Activated gamma-delta T cell treated with anti-CD3 and anti-CD28 coated beads, Interleukin-2, amount 50 U/mL, for 16 hours (primary cell): ENCODE results near the gene PPFIBP2.
"Not testable (repeated sequence)": the region's sequence is repeated elsewhere in the genome, so short reads cannot be mapped to it uniquely, and the experiment has no call there.

Experiments
- DNase-seq: peaks from one replicate; pipeline ENCODE4 v3.0.0-alpha.2; 2020; ENCODE audit warnings: low read depth

The PPFIBP2 gene

GRCh38 chr11:7636350-7636749, 122.6 kb downstream of the PPFIBP2 start:
- no peak for DNase-seq

DNA sequence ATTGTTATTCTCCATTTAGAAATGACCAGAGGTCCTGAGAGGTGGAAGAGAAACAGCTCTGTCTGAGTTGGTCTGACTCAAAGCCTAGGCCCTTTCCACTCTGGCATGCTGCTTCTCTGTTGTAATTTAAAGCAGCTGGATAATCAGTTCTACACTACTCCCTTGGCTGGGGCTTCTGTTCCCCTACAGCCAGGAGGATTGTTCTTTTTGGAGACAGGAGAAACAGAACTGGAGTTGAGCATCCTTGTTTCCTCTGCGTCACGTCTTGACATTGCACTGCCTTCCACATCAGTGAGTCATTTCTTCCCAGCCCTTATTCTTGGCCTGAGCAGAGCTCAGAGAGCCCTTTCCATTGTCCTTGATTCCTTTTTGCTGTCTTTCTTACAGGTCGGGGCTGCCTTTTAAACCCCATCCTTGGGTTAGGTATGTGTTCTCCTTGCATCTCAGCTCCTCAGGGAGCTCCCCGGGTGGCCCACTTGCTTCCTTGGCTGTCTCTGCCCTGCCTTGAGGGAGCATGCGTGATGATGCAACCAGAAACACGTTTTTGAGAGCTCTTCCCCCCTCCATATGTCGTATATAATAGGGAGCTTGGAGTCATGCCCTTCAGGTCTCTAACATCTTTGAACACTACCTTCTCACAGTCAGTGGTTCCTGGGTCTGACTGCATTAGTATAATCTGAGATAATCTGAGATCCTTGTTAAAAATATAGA, 123.8 kb downstream of the PPFIBP2 start:
- no peak for DNase-seq

DNA sequence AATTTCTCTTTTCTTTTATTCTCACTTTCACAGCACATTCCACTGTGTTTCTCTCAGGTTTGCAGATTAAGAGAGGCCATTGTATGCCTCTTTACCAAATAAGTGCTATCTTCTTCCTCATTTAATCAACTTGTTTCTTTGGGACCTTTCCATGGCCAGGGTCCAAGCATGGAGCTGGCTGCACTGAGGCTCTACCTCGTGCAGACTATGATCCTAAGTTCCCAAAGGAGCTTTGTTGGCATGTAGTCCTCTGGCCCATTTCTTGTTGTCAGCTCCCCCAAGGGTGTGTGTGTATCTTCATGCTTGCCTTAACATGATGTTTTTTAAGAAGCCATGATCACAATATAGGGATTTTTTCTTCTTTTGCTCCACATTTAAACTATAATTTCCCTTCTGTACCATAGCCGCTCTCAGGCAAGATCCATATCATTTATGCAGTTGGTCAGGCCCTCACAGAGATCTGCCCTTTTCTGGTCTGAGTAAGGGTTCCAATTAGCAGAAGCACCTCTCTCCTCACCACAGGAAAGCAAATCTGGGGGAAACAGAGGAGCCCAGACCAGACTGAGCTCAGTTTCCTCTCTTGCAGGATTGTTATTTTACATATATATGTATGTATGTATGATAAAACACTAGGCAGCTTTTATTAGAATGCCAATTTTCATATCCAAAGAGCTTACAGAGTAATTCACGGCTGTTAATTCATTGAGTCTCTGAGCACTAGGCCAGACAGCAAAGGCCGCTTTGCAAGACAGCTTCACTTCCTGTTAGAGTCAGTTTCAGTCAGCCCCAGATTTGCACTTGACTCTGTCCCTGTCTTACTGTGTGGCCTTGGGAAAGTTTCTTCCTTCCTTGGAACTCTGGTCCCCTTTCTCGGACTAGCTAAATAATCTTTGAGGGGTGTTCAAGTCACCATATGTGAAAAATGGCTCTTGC, 125.2 kb downstream of the PPFIBP2 start:
- no peak for DNase-seq

DNA sequence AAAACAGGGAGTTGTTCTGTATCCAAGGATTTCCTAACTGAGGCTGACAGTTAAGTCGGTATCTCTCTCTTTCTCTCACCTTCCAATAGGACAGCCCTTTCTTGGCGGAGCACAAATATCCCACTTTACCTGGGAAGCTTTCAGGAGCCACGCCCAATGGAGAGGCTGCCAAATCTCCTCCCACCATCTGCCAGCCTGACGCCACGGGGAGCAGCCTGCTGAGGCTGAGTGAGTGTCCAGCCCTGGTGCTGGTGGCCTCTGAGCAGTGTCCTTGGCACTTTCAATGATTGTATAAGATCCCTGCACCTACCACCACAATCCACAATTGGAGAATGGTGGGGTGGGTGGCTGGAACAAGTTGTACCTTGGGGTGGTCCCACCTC, 125.8 kb downstream of the PPFIBP2 start:
- DNase-seq: no peak

DNA sequence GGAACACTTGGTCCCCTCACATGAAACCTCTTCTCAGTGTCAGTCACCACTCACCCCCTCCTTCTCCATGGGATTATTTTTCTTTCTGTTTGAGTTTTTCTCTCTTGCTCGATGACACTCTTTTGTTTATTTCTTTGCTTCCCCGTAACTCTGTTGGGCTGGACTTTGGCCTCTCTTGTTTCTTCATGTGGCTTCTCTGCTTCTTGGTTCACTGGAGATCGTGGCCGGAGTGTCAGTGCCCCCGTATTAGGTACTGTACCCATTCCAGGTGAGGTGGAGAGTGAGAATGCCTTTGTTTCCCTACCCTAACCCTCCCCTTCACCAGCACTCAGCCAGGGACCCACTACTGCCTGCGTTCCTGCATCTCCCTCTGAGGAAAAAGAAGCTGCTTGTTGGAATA, 127.0 kb downstream of the PPFIBP2 start:
- DNase-seq: no peak

- no peak for DNase-seq
Observed at GRCh38 chr11:7642747-7643146, 128.9 kb downstream of the PPFIBP2 start.

DNA sequence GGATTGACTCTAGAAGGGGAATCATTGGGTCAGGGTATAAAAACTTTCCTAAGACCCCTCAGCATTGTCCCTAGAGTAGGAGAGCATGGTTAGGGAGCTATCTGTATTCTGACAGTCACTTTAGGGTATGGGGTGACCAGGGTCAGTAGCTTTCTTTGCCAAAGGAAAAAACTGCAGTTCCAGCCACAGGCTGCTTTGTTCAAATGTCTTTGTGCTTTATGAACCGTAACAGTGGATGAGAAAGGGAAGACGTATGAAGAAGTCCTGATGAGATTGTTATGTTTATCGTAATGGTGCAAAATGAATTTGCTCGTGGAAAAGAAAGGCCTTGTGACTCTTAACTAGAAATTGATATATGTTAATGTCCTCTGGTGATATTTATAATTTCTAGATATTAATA, 129.5 kb downstream of the PPFIBP2 start:
- no peak for DNase-seq

DNA sequence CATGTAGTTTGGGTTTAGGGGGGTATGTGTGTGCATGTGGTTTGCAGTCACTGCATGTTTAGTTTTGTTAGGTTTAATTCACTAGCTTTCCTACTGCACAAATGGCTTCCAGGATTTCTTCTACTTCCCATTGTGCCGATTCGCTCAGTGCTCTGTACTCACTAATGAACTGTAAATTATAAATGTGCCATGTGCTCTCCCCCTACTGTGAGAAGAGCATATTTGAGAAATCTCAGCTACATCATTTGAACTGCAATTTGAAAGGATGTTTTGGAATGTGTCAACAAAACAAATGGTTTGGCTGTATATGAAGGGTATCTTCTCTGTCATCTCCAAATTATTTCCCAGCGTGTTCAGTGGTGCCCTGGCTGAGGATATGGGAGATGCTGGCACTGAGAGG, 131.4 kb downstream of the PPFIBP2 start:
- DNase-seq: no peak

DNA sequence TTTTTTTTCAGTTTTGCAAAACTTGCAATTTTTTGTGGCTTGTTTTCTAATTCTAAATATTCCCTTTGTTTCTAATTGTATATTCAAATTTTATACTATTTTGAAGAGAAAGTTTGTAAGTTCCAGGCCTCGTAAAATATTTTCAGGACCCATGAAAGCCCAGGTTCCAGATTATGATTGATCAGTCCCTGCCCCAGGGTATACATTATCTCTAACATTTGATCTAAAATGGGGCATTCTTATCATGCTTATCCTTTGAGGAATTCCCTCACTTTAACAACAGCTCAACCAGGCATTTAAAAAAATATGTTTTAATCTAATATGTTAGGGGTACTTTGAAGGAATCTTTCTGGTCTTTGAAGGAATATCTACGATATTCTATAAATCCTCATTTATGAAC, 133.1 kb downstream of the PPFIBP2 start:
- no peak for DNase-seq

GRCh38 chr11:7648264-7648663, 134.5 kb downstream of the PPFIBP2 start:
- no peak for DNase-seq

DNA sequence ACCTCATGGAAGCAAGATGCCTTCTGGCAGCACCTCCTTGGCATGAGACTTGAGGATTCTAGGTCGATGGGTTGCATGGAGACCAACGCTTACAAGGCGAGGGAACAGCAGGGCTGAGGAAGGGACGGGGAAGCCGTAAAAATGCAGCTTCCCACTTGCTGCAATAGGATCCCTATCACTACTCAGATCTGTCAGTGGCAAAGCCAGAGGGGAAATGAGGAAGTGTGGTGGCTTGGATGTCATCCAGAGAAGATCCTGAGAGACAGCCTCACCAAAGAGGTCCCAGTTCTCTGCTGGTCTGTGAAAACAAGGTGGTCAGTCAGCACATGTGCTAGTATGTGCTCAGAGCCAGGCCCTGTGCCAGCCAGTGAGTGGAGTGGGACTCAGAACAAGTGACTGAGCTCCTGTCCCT, 137.3 kb downstream of the PPFIBP2 start:
- DNase-seq: no peak

- no peak for DNase-seq
Observed at GRCh38 chr11:7651700-7652099, 137.9 kb downstream of the PPFIBP2 start.

DNA sequence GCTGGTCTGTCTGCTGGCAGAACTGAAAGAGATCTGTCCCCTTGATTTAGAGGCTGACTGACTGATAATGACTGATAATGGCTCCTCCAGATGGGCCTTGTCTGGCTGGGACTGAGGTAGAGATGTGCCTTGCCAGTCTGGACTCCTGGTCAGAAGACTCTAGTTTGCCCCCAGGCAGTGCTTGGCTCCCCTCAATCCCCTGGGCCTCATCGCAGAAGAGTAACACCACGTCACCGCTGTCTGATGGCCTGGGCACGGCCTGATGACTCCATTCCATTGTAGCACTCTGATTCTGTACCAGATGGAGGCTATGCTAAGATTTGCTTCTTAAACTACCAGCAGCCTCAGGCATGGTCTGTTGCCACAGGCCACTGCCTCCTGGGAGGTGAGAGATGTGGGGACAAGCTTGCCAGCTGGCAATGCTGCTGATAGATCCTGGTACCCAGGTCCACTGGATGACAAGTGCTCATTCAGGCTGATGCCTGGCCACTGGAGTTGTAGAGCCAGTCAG, 140.5 kb downstream of the PPFIBP2 start:
- DNase-seq: no peak

DNA sequence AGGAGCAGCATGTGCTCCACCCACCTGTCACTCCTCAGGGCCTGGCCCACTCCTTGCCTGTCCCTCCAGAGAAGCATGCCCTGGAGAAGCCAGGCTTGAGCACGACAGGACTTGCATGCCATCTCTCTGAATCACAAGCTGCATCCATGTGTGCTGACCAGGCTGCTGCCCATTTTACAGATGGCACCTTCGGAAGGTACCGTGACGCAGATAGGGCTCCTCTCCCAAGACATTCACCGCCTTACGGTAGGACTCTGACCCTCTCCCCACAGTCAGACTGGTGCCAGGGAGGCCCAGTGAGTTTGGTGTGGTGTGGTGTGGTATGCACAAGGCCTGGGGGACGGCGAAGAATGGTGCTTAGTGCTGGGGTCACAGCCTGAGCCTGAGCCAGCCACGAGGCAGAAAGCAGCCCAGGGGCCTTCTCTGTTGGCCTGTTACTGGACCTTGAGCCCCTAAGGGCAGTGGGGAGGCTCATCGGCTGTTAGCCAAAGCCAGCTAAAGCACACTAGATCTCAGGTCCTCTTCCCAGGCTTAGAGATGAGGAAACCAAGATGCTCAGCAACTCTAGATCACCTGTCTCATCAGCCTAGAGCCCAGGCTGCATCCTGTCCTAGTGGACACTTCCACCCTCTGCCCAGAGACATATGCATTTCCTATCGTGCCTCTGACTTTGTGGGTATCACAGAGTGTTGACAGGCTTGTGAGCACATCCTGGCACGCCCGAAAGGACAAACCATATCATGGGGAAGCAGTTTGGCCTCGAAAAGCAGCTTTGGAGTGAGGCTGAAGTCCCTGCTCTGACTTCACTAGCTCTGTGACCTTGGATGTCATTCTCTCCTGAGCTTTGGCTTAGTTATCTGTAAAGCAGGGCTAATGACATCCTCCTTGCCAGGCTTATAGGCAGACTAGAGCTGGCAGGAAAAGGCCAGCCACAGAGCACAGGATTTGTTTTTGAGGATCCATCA, 141.7 kb downstream of the PPFIBP2 start:
- no peak for DNase-seq

GRCh38 chr11:7656704-7657103, 142.9 kb downstream of the PPFIBP2 start:
- no peak for DNase-seq

- no peak for DNase-seq
Observed at GRCh38 chr11:7657306-7658025, 143.7 kb downstream of the PPFIBP2 start.

GRCh38 chr11:7663531-7663930, 149.7 kb downstream of the PPFIBP2 start:
- not testable (repeated sequence) for DNase-seq

DNA sequence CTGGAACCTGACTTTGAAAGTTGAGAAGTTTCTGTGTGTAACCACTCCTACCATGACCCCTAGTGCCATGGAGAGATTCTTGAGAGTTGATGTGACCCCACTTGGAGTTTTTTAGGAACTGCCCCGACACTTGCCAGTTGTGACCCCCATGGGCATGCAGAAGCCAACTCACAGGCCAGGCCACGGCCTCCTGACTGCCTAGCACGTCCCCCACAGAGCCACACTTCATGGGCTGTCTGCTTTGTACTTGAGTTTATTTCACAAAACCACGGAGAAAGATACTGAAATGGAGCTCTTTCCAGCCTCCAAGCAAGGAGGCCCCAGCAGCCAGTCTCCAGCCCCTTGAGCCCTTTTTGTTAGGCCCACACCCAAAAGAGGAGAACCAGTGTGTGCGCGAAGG, 151.1 kb downstream of the PPFIBP2 start:
- DNase-seq: no peak

GRCh38 chr11:7665473-7666291, 151.9 kb downstream of the PPFIBP2 start:
- no peak for DNase-seq

GRCh38 chr11:7666292-7666866, 152.6 kb downstream of the PPFIBP2 start:
- no peak for DNase-seq
